Activated B cell treated with CpG ODN at 0.5 μM for 24 hours (primary cell): Measurements from ENCODE around the gene IRF2BP2. TPM values are rescaled to one million over a fixed set of nuclear protein-coding genes. Genes with fewer than 3 reads are reported as not detected.
A peak's percentile ranks its signal among the peaks of the same experiment; 100 is the strongest.

ENCODE experiments used
- ATAC-seq: fragments of 200-7000 bp; cut with Tn5 transposase; one replicate; pipeline ENCODE4 v1.10.0; 2021; ENCODE audit warnings: low read depth, mild to moderate bottlenecking, moderate library complexity
- CTCF ChIA-PET: fragments of 350-600 bp; sonication (Branson Sonifier 250); formaldehyde crosslinking; loops from one replicate; lab custom pipeline; 2021; ENCODE audit warnings: antibody characterized with exemption; lab: Charles Lee
- POLR2A ChIA-PET: fragments of 350-600 bp; sonication (Branson Sonifier 250); formaldehyde crosslinking; loops from one replicate; lab custom pipeline; 2021; ENCODE audit warnings: antibody characterized with exemption; lab: Charles Lee
- DNase-seq: peaks from one replicate; pipeline ENCODE4 v3.0.0; 2022
- H3K27ac Mint-ChIP-seq: one replicate; pipeline ENCODE4 v1.8.0; 2020; ENCODE audit warnings: mixed read lengths
- H3K27me3 Mint-ChIP-seq: one replicate; pipeline ENCODE4 v1.8.0; 2021; ENCODE audit warnings: mixed read lengths
- H3K36me3 Mint-ChIP-seq: one replicate; pipeline ENCODE4 v1.8.0; 2021; ENCODE audit warnings: low read depth, mixed read lengths
- H3K4me1 Mint-ChIP-seq: one replicate; pipeline ENCODE4 v1.8.0; 2021; ENCODE audit warnings: mixed read lengths
- H3K4me3 Mint-ChIP-seq: one replicate; pipeline ENCODE4 v1.8.0; 2020; ENCODE audit warnings: mild to moderate bottlenecking, mixed read lengths
- H3K9me3 Mint-ChIP-seq: one replicate; pipeline ENCODE4 v1.8.0; 2020; ENCODE audit warnings: mixed read lengths
- intact Hi-C: fragments of 100-400 bp; cut with micrococcal nuclease; formaldehyde crosslinking; loops from one replicate; pipeline ENCODE4 v1.15.1; 2024
- total RNA-seq: library from RNA; stranded (reverse); gene quantifications from 2 replicates; pipeline ENCODE4 v1.2.3, GENCODE V29; 2022
- TF ChIP-seq, protein P1 (sequence below): fragments of 200-600 bp; IDR thresholded peaks from one replicate; pipeline ENCODE4 v1.8.0; 2022; ENCODE audit warnings: antibody characterized with exemption, mild to moderate bottlenecking

Gene IRF2BP2
- total RNA-seq, 1 donor from 2014 or later = 121 TPM

DNA sequence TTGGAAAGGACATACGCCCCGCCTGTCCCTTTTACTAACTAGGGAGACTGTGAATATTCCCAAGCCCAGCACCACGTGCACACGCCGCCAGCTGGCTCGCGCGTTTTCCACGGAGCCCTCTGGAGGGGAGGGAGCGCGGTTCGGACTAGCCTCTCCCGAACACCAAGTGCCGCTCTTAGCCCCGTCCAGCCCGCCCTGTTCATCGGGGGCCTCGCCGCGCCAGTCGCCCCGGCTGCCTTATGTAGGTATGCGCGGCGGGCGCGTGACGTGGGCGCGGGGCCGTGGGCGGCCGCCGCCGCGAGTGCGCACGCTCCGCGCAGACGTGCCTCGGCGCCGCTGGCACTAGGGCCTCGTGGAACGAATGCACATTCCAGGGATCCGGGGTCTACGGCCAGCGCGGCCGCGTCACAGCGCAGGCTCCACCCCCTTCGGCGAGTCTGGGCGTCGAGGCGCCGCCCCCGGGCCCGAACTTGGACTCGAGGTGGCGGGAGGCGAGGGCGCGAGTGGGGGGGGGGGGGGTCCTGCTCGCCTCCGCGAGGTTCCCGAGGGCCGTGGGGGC, 767 bp upstream of the IRF2BP2 start:
- ChIA-PET POLR2A (interaction anchor here (0.6 to 9.2 kb wide), 43 partner anchors 11 to 894 kb away, joined by 3 to 148 read pairs (median 6); partner anchors contain the start of genes B3GALNT2, RBM34 and TARBP1), CTCF (interaction anchor here (1.1 to 3.9 kb wide), 7 partner anchors 13 to 473 kb away, joined by 3 to 39 read pairs (median 5); no protein-coding TSS in a partner anchor)
- H3K4me3 Mint-ChIP-seq = peak overlapping the region; percentile 90
- DNase-seq (peak; percentile 84), ATAC-seq (peak; percentile 45)
- intact Hi-C loops = loop anchor here (1.0 to 5.0 kb wide), 5 partner anchors 232 to 1257 kb away; partner anchors contain the start of genes LYST and TOMM20
- H3K36me3 Mint-ChIP-seq = peaks cover 27% of the 10 kb centered on the region
- H3K4me1 Mint-ChIP-seq = peaks cover 54% of the 10 kb centered on the region
- TF ChIP-seq, protein P1, sequence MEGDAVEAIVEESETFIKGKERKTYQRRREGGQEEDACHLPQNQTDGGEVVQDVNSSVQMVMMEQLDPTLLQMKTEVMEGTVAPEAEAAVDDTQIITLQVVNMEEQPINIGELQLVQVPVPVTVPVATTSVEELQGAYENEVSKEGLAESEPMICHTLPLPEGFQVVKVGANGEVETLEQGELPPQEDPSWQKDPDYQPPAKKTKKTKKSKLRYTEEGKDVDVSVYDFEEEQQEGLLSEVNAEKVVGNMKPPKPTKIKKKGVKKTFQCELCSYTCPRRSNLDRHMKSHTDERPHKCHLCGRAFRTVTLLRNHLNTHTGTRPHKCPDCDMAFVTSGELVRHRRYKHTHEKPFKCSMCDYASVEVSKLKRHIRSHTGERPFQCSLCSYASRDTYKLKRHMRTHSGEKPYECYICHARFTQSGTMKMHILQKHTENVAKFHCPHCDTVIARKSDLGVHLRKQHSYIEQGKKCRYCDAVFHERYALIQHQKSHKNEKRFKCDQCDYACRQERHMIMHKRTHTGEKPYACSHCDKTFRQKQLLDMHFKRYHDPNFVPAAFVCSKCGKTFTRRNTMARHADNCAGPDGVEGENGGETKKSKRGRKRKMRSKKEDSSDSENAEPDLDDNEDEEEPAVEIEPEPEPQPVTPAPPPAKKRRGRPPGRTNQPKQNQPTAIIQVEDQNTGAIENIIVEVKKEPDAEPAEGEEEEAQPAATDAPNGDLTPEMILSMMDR = no peak
- no peaks in the 10 kb centered on the region for H3K27me3 Mint-ChIP-seq
- peak overlapping the region; percentile 95 for H3K27ac Mint-ChIP-seq
- H3K9me3 Mint-ChIP-seq = no peaks in the 10 kb centered on the region

DNA sequence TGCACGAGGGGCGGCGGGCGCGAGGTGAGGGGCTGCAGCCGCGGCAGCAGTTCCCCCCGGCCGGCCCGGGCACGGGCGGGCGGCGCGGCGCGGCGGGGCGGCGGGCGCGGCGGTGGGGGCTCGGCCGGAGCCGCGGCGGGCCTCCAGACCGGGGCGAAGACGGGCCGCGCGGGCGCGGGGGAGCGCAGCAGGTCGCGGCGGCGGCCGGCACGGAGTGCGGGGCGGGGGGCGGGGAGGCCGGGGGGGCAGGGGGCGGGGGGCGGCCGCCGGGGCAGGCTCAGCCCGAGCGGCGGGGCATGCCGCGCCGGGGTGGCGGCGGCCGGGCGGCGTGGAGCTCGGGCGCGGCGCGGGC, 311 bp downstream of the IRF2BP2 start:
- Mint-ChIP-seq H3K27ac (no peak overlapping the region), H3K9me3 (no peaks in the 10 kb centered on the region), H3K27me3 (no peaks in the 10 kb centered on the region), H3K4me1 (peaks cover 64% of the 10 kb centered on the region), H3K4me3 (peak overlapping the region; percentile 90), H3K36me3 (peaks cover 37% of the 10 kb centered on the region)
- ATAC-seq (no peak), DNase-seq (no peak)
- intact Hi-C loops = loop anchor here (1.0 to 10.0 kb wide), 7 partner anchors 233 to 1535 kb away; partner anchors contain the start of genes B3GALNT2, COA6, GPR137B and LYST
- ChIA-PET CTCF (interaction anchor here (0.6 to 1.6 kb wide), 4 partner anchors 12 to 474 kb away, joined by 3 to 5 read pairs (median 4); no protein-coding TSS in a partner anchor), POLR2A (interaction anchor here (0.6 to 9.2 kb wide), 26 partner anchors 10 to 551 kb away, joined by 3 to 148 read pairs (median 14); partner anchors contain the start of genes RBM34 and TARBP1)
- TF ChIP-seq, protein P1 = no peak

DNA sequence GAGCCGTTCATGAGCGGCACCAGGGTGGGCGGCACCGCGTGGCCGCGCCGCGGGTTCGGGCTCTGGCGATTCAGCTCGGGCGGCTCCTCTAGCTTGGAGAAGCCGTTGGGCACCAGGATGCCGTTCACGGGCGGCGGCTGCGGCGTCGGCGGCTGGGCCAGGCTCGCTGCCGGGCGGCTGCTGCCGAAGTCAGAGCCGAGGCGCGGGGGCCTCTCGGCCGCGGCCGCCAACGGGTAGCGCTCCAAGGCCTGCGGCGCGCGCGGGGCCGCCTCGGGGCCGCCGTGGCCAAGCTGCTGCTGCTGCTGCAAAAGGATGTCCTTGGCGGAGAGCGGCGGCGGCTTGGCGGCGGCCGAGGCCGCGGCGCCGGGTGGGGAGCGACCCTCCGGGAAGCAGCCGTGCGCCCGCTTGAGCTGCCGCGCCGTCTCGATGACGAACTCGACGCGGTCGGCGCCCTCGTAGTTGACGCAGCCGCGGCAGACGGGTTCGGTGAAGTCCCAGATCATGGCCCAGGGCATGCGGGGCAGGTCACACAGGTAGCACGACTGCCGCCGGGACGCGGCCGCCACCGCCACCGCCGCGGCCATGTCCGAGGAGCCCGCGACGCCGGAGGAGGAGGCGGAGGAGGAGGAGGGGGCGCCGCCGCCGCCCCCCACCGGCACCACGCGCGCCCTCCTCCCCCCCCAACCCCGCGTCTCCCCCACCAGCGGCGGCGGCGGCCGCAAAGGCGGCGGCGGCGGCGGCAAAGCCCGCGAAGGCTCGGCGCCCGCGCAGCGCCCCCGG, 877 bp downstream of the IRF2BP2 start:
- Mint-ChIP-seq H3K4me1 (peaks cover 68% of the 10 kb centered on the region), H3K36me3 (peaks cover 40% of the 10 kb centered on the region), H3K27ac (peak overlapping the region; percentile 83), H3K27me3 (no peaks in the 10 kb centered on the region), H3K9me3 (no peaks in the 10 kb centered on the region), H3K4me3 (peak overlapping the region; percentile 83)
- TF ChIP-seq, protein P1 = no peak
- DNase-seq = peak; percentile 69
- POLR2A ChIA-PET = interaction anchor here (0.6 to 9.2 kb wide), 28 partner anchors 9 to 551 kb away, joined by 3 to 148 read pairs (median 10); partner anchors contain the start of genes RBM34 and TARBP1
- CTCF ChIA-PET = interaction anchor here (1.5 to 1.6 kb wide), 2 partner anchors 11 to 474 kb away, joined by 4 to 5 read pairs; no protein-coding TSS in a partner anchor
- intact Hi-C loops = loop anchor here (1.0 to 10.0 kb wide), 4 partner anchors 110 to 1536 kb away; partner anchors contain the start of genes B3GALNT2, COA6 and GPR137B
- ATAC-seq = peak; percentile 3

DNA sequence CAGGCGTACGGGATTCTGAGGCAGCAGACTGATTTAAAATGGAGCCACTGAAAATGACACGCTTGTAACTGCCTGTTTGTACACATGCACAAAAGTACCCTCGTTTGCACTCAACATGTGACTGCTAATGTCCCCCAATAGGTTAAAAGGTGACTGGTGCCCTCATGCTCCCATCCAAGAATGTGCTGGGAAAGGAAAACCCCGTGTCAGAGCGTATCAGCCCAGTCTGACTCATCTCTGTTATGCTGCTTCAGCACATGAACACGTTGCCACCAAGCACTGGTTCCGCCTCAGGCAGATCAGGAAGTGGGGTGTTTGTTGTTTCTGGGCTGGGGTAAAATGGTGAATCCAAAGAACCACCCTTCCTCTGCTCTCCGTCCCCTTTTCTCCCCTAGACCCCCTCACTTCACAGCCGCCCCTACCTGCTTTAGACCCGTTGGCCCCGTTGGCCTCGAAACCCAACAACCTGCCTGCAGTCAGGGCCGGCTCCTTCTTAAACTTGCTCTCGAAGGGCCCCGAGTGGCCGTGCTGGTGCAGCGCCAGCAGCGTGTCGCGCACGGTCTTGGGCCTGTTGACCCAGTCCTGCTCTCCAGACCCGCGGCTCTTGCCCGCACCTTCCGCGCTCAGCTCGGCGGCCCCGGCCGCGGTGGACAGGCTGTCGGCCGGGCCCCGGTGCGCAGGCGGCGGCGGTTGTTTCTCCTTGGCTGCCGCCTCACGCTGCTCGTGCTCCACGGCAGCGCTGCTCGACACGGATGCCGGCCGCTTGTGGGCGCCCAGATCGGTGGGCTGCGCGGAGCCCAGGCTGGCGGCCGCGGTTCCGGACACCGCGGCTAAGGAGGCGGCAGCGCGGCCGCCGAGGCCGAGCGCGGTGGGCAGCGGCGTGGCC, 1.7 kb downstream of the IRF2BP2 start:
- Mint-ChIP-seq H3K36me3 (peaks cover 45% of the 10 kb centered on the region), H3K27ac (peak overlapping the region; percentile 97), H3K27me3 (no peaks in the 10 kb centered on the region), H3K4me1 (peaks cover 69% of the 10 kb centered on the region), H3K9me3 (no peaks in the 10 kb centered on the region), H3K4me3 (peak overlapping the region; percentile 90)
- DNase-seq (peak; percentile 69), ATAC-seq (peak; percentile 31)
- CTCF ChIA-PET = no interaction called here
- TF ChIP-seq, protein P1 = no peak
- POLR2A ChIA-PET = interaction anchor here (0.7 to 9.2 kb wide), 18 partner anchors 8 to 496 kb away, joined by 3 to 148 read pairs (median 46); partner anchors contain the start of gene TARBP1
- intact Hi-C loops = loop anchor here (1.0 to 10.0 kb wide), 4 partner anchors 109 to 1537 kb away; partner anchors contain the start of genes B3GALNT2, COA6 and GPR137B
